Neural progenitor cell (in vitro differentiated cells): ENCODE data around the gene NSUN6. TPM values are rescaled to one million over a fixed set of nuclear protein-coding genes. Genes with fewer than 3 reads are reported as not detected.

ENCODE experiments used
- DNase-seq: peaks from one replicate; pipeline ENCODE4 v3.0.0-alpha.2; 2016; ENCODE audit warnings: low spot score
- H2AFZ ChIP-seq: fragments of 200-600 bp; sonication (generic); replicated peaks from 2 replicates; pipeline ENCODE4 v1.6.1; 2016; ENCODE audit warnings: antibody characterized with exemption
- H3F3A ChIP-seq: fragments of 200-600 bp; sonication (generic); 2 replicates; pipeline ENCODE4 v1.6.1; 2016; ENCODE audit warnings: antibody characterized with exemption, low read depth
- H3K27ac ChIP-seq: fragments of 200-600 bp; sonication (generic); 2 replicates; pipeline ENCODE4 v1.5.1; 2016; ENCODE audit warnings: mild to moderate bottlenecking
- H3K27me3 ChIP-seq: fragments of 200-600 bp; sonication (generic); 2 replicates; pipeline ENCODE4 v1.6.1; 2016; ENCODE audit warnings: mild to moderate bottlenecking, moderate library complexity
- H3K36me3 ChIP-seq: fragments of 200-600 bp; sonication (generic); 2 replicates; pipeline ENCODE4 v1.5.1; 2016
- H3K4me1 ChIP-seq: fragments of 200-600 bp; sonication (generic); 2 replicates; pipeline ENCODE4 v1.6.1; 2016; ENCODE audit warnings: mixed run types
- H3K4me2 ChIP-seq: fragments of 200-600 bp; sonication (generic); 2 replicates; pipeline ENCODE4 v1.6.1; 2016
- H3K4me3 ChIP-seq: fragments of 200-600 bp; sonication (generic); 2 replicates; pipeline ENCODE4 v1.5.1; 2016
- H3K79me2 ChIP-seq: fragments of 200-600 bp; sonication (generic); 2 replicates; pipeline ENCODE4 v1.6.1; 2016; ENCODE audit warnings: low read depth
- H3K9ac ChIP-seq: fragments of 200-600 bp; sonication (generic); 2 replicates; pipeline ENCODE4 v1.6.1; 2016
- H3K9me3 ChIP-seq: fragments of 200-600 bp; sonication (generic); 2 replicates; pipeline ENCODE4 v1.5.1; 2016; ENCODE audit warnings: low read depth
- H4K20me1 ChIP-seq: fragments of 200-600 bp; sonication (generic); 2 replicates; pipeline ENCODE4 v1.6.1; 2016; ENCODE audit warnings: low read depth
- H3K27ac Mint-ChIP-seq: 3 replicates; pipeline ENCODE4 v1.8.0; 2021; ENCODE audit warnings: mixed read lengths
- H3K27me3 Mint-ChIP-seq: 2 replicates; pipeline ENCODE4 v1.8.0; 2022; ENCODE audit warnings: low read depth, mild to moderate bottlenecking, inconsistent platforms, moderate library complexity, mixed read lengths; ENCODE audit not compliant: insufficient read depth
- H3K36me3 Mint-ChIP-seq: 3 replicates; pipeline ENCODE4 v1.8.0; 2021; ENCODE audit warnings: mixed read lengths
- H3K4me1 Mint-ChIP-seq: 3 replicates; pipeline ENCODE4 v1.8.0; 2021; ENCODE audit warnings: mixed read lengths
- H3K4me3 Mint-ChIP-seq: 3 replicates; pipeline ENCODE4 v1.8.0; 2021; ENCODE audit warnings: mild to moderate bottlenecking, moderate library complexity, mixed read lengths
- H3K9me3 Mint-ChIP-seq: 3 replicates; pipeline ENCODE4 v1.8.0; 2020; ENCODE audit warnings: mixed read lengths
- CTCF ChIP-seq: fragments of 200-600 bp; sonication (generic); IDR thresholded peaks from 2 replicates; pipeline ENCODE4 v1.5.1; 2017; ENCODE audit warnings: antibody characterized with exemption, mild to moderate bottlenecking
- EZH2 ChIP-seq: fragments of 200-600 bp; sonication (generic); IDR thresholded peaks from 2 replicates; pipeline ENCODE4 v1.6.1; 2017; ENCODE audit warnings: antibody characterized with exemption, mild to moderate bottlenecking, moderate library complexity
- EZH2phosphoT487 ChIP-seq: fragments of 200-600 bp; sonication (generic); IDR thresholded peaks from 2 replicates; pipeline ENCODE4 v1.6.1; 2017; ENCODE audit warnings: antibody characterized with exemption
- total RNA-seq: library from RNA; depleted of rRNA; stranded (reverse); fragments of >200 nt; gene quantifications from 2 replicates; pipeline ENCODE4 v1.2.3, GENCODE V29; 2015; ENCODE audit warnings: low replicate concordance

NSUN6 gene
- total RNA-seq, 1 donor from 2014 or later, result 21.9 TPM

GRCh38 chr10:18567343-18567856 is 84.0 kb downstream of the NSUN6 start:
- H4K20me1 ChIP-seq, result no peaks in the 10 kb centered on the region
- H3K36me3 Mint-ChIP-seq, result no peaks in the 10 kb centered on the region

GRCh38 chr10:18566177-18566576 is 85.2 kb downstream of the NSUN6 start:
- H3K9me3 Mint-ChIP-seq, result no peaks in the 10 kb centered on the region
- H3K4me1 Mint-ChIP-seq, result no peaks in the 10 kb centered on the region
- H3K4me2 ChIP-seq, result no peak overlapping the region
- no peaks in the 10 kb centered on the region for H3K79me2 ChIP-seq
- no peaks in the 10 kb centered on the region for H3K36me3 ChIP-seq
- no peaks in the 10 kb centered on the region for H3K36me3 Mint-ChIP-seq
- H3K9ac ChIP-seq, result no peak overlapping the region
- H3K4me3 Mint-ChIP-seq, result no peak overlapping the region
- no peaks in the 10 kb centered on the region for H3K27me3 Mint-ChIP-seq
- H3K27ac Mint-ChIP-seq, result no peak overlapping the region
- DNase-seq, result peak; percentile 7
- peaks cover 3% of the 10 kb centered on the region for H3K9me3 ChIP-seq
- H3K27ac ChIP-seq, result no peak overlapping the region
- H3K4me1 ChIP-seq, result no peaks in the 10 kb centered on the region
- H2AFZ ChIP-seq, result no peak overlapping the region
- H3K27me3 ChIP-seq, result no peaks in the 10 kb centered on the region
- H4K20me1 ChIP-seq, result no peaks in the 10 kb centered on the region
- TF ChIP-seq EZH2 (no peak), CTCF (no peak), EZH2phosphoT487 (no peak)
- H3K4me3 ChIP-seq, result no peak overlapping the region
- no peaks in the 10 kb centered on the region for H3F3A ChIP-seq

More at GRCh38 chr10:18567343-18567856, 84.0 kb downstream of the NSUN6 start:
- H2AFZ ChIP-seq, result no peak overlapping the region
- H3K27me3 ChIP-seq, result no peaks in the 10 kb centered on the region
- Mint-ChIP-seq H3K4me1 (no peaks in the 10 kb centered on the region), H3K27ac (no peak overlapping the region), H3K27me3 (no peaks in the 10 kb centered on the region), H3K4me3 (no peak overlapping the region), H3K9me3 (no peaks in the 10 kb centered on the region)
- H3K4me1 ChIP-seq, result no peaks in the 10 kb centered on the region
- H3K4me2 ChIP-seq, result no peak overlapping the region
- H3K79me2 ChIP-seq, result no peaks in the 10 kb centered on the region
- H3K9me3 ChIP-seq, result peaks cover 3% of the 10 kb centered on the region
- no peak for DNase-seq
- H3K4me3 ChIP-seq, result no peak overlapping the region
- no peak for TF ChIP-seq CTCF
- no peaks in the 10 kb centered on the region for H3F3A ChIP-seq
- no peak overlapping the region for H3K9ac ChIP-seq
- no peak overlapping the region for H3K27ac ChIP-seq
- peaks cover 1% of the 10 kb centered on the region for H3K36me3 ChIP-seq

GRCh38 chr10:18565006-18565405 is 86.4 kb downstream of the NSUN6 start:
- peaks cover 3% of the 10 kb centered on the region for H3K9me3 ChIP-seq
- Mint-ChIP-seq H3K36me3 (no peaks in the 10 kb centered on the region), H3K27ac (no peak overlapping the region), H3K4me3 (no peak overlapping the region), H3K27me3 (no peaks in the 10 kb centered on the region), H3K9me3 (no peaks in the 10 kb centered on the region), H3K4me1 (no peaks in the 10 kb centered on the region)
- no peaks in the 10 kb centered on the region for H3K27me3 ChIP-seq
- no peaks in the 10 kb centered on the region for H3K79me2 ChIP-seq
- H4K20me1 ChIP-seq, result no peaks in the 10 kb centered on the region
- H3K4me3 ChIP-seq, result no peak overlapping the region
- H3K4me2 ChIP-seq, result no peak overlapping the region
- no peak overlapping the region for H3K9ac ChIP-seq
- H3K4me1 ChIP-seq, result no peaks in the 10 kb centered on the region
- H3K36me3 ChIP-seq, result no peaks in the 10 kb centered on the region
- H3F3A ChIP-seq, result no peaks in the 10 kb centered on the region
- H3K27ac ChIP-seq, result no peak overlapping the region
- no peak for DNase-seq
- no peak overlapping the region for H2AFZ ChIP-seq
- TF ChIP-seq EZH2phosphoT487, result no peak
- no peak for TF ChIP-seq EZH2
- TF ChIP-seq CTCF, result no peak
